OCI-LY1 (cell line): ENCODE results near the gene NEAT1.
A peak's percentile ranks its signal among the peaks of the same experiment; 100 is the strongest.
"Not testable (repeated sequence)": the region's sequence is repeated elsewhere in the genome, so short reads cannot be mapped to it uniquely, and the experiment has no call there.

ENCODE experiments used
- H2AFZ ChIP-seq: fragments of 200-600 bp; sonication (generic), shearing (Covaris generic); 2 replicates; pipeline ENCODE4 v1.6.0; 2014; ENCODE audit warnings: antibody characterized with exemption, mild to moderate bottlenecking, low read length
- H3F3A ChIP-seq: fragments of 200-600 bp; sonication (generic), shearing (Covaris generic); 2 replicates; pipeline ENCODE4 v1.6.0; 2014; ENCODE audit warnings: mild to moderate bottlenecking, antibody characterized with exemption, low read length, moderate library complexity; ENCODE audit not compliant: insufficient read depth
- H3K27ac ChIP-seq: fragments of 200-600 bp; sonication (generic); 2 replicates; pipeline ENCODE4 v1.5.1; 2014; ENCODE audit warnings: low read length, mixed run types, mild to moderate bottlenecking, low read depth; ENCODE audit not compliant: poor library complexity, severe bottlenecking
- H3K27me3 ChIP-seq: fragments of 200-600 bp; sonication (generic); 2 replicates; pipeline ENCODE4 v1.6.0; 2014; ENCODE audit warnings: antibody characterized with exemption, mild to moderate bottlenecking, low read length, moderate library complexity; ENCODE audit not compliant: insufficient read depth
- H3K36me3 ChIP-seq: fragments of 200-600 bp; sonication (generic); 2 replicates; pipeline ENCODE4 v1.6.1; 2014; ENCODE audit warnings: mild to moderate bottlenecking, antibody characterized with exemption, low read length, moderate library complexity, mixed read lengths; ENCODE audit not compliant: insufficient read depth
- H3K4me1 ChIP-seq: fragments of 200-600 bp; sonication (generic); 2 replicates; pipeline ENCODE4 v1.5.1; 2014; ENCODE audit warnings: mild to moderate bottlenecking, low read length, moderate library complexity; ENCODE audit not compliant: insufficient read depth, severe bottlenecking
- H3K4me2 ChIP-seq: fragments of 200-600 bp; sonication (generic), shearing (Covaris generic); 2 replicates; pipeline ENCODE4 v1.6.1; 2014; ENCODE audit warnings: low read length
- H3K4me3 ChIP-seq: fragments of 200-600 bp; sonication (generic); 2 replicates; pipeline ENCODE4 v1.5.1; 2014; ENCODE audit warnings: low read length, low read depth, mild to moderate bottlenecking, mixed read lengths; ENCODE audit not compliant: poor library complexity, severe bottlenecking
- H3K79me2 ChIP-seq: fragments of 200-600 bp; shearing (Covaris generic); 2 replicates; pipeline ENCODE4 v1.6.1; 2016; ENCODE audit warnings: mixed run types, low read length, mixed read lengths; ENCODE audit not compliant: insufficient read depth
- H3K9ac ChIP-seq: fragments of 200-600 bp; sonication (generic), shearing (Covaris generic); 2 replicates; pipeline ENCODE4 v1.6.1; 2014; ENCODE audit warnings: mild to moderate bottlenecking, low read length, mixed read lengths
- H3K9me2 ChIP-seq: fragments of 200-600 bp; sonication (generic), shearing (Covaris generic); 2 replicates; pipeline ENCODE4 v1.6.1; 2014; ENCODE audit warnings: low read depth, mild to moderate bottlenecking, low read length, mixed read lengths
- H3K9me3 ChIP-seq: fragments of 200-600 bp; shearing (Covaris generic); 2 replicates; pipeline ENCODE4 v1.6.1; 2014; ENCODE audit warnings: low read length, mixed read lengths
- H4K20me1 ChIP-seq: fragments of 200-600 bp; sonication (generic), shearing (Covaris generic); 2 replicates; pipeline ENCODE4 v1.6.0; 2016; ENCODE audit warnings: mild to moderate bottlenecking, low read length; ENCODE audit not compliant: insufficient read depth
- CTCF ChIP-seq: fragments of 200-600 bp; sonication (generic), shearing (Covaris generic); IDR thresholded peaks from 2 replicates; pipeline ENCODE4 v1.5.1; 2017; ENCODE audit warnings: mild to moderate bottlenecking, antibody characterized with exemption, low read length, moderate library complexity, mixed read lengths
- EZH2 ChIP-seq: fragments of 200-600 bp; sonication (generic), shearing (Covaris generic); IDR thresholded peaks from 2 replicates; pipeline ENCODE4 v1.8.0; 2017; ENCODE audit warnings: borderline replicate concordance, mixed run types, mild to moderate bottlenecking, antibody characterized with exemption, low read length, moderate library complexity, mixed read lengths

NEAT1 gene

DNA sequence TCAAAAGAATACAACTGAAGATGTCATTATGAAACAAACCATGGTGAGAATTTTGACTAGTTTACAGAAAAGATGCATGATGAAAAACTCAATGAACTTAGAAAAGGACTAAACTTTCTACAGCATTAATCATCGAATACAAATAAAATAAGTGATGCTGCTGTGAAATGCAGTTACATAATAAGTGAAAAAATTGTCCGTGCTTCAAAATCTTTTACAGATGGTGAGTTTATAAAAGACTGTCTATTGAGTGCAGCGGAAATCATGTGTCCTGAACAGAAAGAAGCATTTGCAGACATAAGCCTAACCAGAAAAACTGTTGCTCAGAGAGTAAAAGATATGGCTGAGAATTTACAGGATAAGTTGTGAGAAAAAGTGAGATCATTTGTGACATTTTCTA lies 33.8 kb downstream of the NEAT1 start:
- Histone ChIP-seq H3F3A (no peaks in the 10 kb centered on the region), H2AFZ (no peak overlapping the region), H3K9ac (peak overlapping the region; percentile 77), H3K27ac (peak overlapping the region; percentile 92), H3K4me1 (peaks cover 39% of the 10 kb centered on the region), H3K79me2 (peaks cover 8% of the 10 kb centered on the region), H3K9me2 (no peaks in the 10 kb centered on the region), H4K20me1 (no peaks in the 10 kb centered on the region), H3K9me3 (no peaks in the 10 kb centered on the region), H3K4me3 (peak overlapping the region; percentile 78), H3K4me2 (peak overlapping the region; percentile 97), H3K27me3 (no peaks in the 10 kb centered on the region), H3K36me3 (peaks cover 15% of the 10 kb centered on the region)
- TF ChIP-seq CTCF (no peak), EZH2 (no peak)

DNA sequence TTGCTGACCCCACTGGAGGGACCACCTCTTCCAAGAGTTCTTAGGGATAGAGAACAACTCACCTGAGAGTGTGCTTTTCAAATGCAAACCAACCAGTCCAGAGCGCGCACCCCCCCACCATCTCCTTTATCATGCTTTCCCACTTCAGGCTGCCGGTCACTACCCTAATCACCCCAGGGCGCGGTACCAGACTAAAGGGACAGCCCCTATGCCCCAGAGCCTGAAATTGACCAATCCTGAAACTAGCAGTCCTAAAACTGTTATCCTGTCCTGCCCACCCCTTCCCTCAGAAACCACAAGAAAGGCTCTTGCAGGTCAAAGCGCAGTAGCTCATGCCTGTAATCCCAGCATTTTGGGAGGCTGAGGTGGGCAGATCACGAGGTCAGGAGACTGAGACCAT lies 37.0 kb downstream of the NEAT1 start:
- Histone ChIP-seq H3K27me3 (no peaks in the 10 kb centered on the region), H3K9me3 (no peaks in the 10 kb centered on the region), H3F3A (no peaks in the 10 kb centered on the region), H3K79me2 (peaks cover 8% of the 10 kb centered on the region), H3K9me2 (no peaks in the 10 kb centered on the region), H3K9ac (no peak overlapping the region), H3K4me1 (peaks cover 41% of the 10 kb centered on the region), H2AFZ (no peak overlapping the region), H3K27ac (no peak overlapping the region), H3K36me3 (peaks cover 15% of the 10 kb centered on the region), H3K4me3 (no peak overlapping the region), H4K20me1 (no peaks in the 10 kb centered on the region), H3K4me2 (no peak overlapping the region)
- TF ChIP-seq CTCF (no peak), EZH2 (no peak)

DNA sequence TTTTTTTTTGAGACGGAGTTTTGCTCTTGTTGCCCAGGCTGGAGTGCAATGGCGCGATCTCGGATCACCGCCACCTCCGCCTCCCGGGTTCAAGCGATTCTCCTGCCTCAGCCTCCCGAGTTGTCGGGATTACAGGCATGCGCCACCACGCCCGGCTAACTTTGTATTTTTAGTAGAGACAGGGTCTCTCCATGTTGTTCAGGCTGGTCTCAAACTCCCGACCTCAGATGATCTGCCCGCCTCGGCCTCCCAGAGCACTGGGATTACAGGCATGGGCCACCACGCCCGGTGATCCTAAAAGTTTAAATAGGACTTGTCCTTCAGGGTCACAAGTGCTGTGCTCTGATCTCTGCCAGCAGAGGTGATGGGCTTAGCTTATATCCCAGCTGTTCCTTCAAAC lies 42.9 kb downstream of the NEAT1 start:
- H3K27me3 ChIP-seq, H2AFZ ChIP-seq: not testable (repeated sequence)
- peak overlapping the region; percentile 40 for H3K27ac ChIP-seq

GRCh38 chr11:65467306-65467705 lies 44.7 kb downstream of the NEAT1 start:
- H3K27me3 ChIP-seq, H3K9me3 ChIP-seq, H4K20me1 ChIP-seq, H3K36me3 ChIP-seq, H3K4me2 ChIP-seq, H3K79me2 ChIP-seq, H3F3A ChIP-seq, H3K9ac ChIP-seq, H2AFZ ChIP-seq, H3K4me3 ChIP-seq, H3K9me2 ChIP-seq: not testable (repeated sequence)
- peak overlapping the region; percentile 61 for H3K27ac ChIP-seq
- peaks cover 47% of the 10 kb centered on the region for H3K4me1 ChIP-seq

More for the DNA sequence above, 42.9 kb downstream of the NEAT1 start:
- H3K4me2 ChIP-seq, H3K9me2 ChIP-seq, H3K36me3 ChIP-seq, H3K4me3 ChIP-seq, H3K9ac ChIP-seq, H3K79me2 ChIP-seq, H3F3A ChIP-seq, H3K9me3 ChIP-seq, H4K20me1 ChIP-seq: not testable (repeated sequence)
- H3K4me1 ChIP-seq: peaks cover 29% of the 10 kb centered on the region
